H9 (cell line): ENCODE data around the gene LYSET. TPM values are rescaled to one million over a fixed set of nuclear protein-coding genes. Genes with fewer than 3 reads are reported as not detected.

ENCODE experiments used
- DNase-seq: peaks from one replicate; pipeline ENCODE4 v3.0.0-alpha.2; 2017
- H2AFZ ChIP-seq: one replicate; pipeline ENCODE4 v1.6.1; 2013; ENCODE audit warnings: mild to moderate bottlenecking, low read length, control low read depth, moderate library complexity
- H2AK5ac ChIP-seq: 2 replicates; pipeline ENCODE4 v1.6.1; 2013; ENCODE audit warnings: low read length, control low read depth, mixed read lengths; ENCODE audit not compliant: insufficient read length
- H2BK120ac ChIP-seq: one replicate; pipeline ENCODE4 v1.6.1; 2013; ENCODE audit warnings: low read depth, mild to moderate bottlenecking, low read length, control low read depth, inconsistent platforms; ENCODE audit not compliant: poor library complexity, severe bottlenecking
- H2BK12ac ChIP-seq: 2 replicates; pipeline ENCODE4 v1.6.1; 2013; ENCODE audit warnings: low read length, control low read depth, mixed read lengths, low read depth; ENCODE audit not compliant: insufficient read length
- H2BK15ac ChIP-seq: 2 replicates; pipeline ENCODE4 v1.6.1; 2013; ENCODE audit warnings: low read depth, low read length, control low read depth
- H2BK20ac ChIP-seq: one replicate; pipeline ENCODE4 v1.6.1; 2013; ENCODE audit warnings: low read depth, mild to moderate bottlenecking, low read length, control low read depth, inconsistent platforms; ENCODE audit not compliant: poor library complexity, severe bottlenecking
- H2BK5ac ChIP-seq: 2 replicates; pipeline ENCODE4 v1.6.1; 2013; ENCODE audit warnings: low read length, control low read depth, mixed read lengths; ENCODE audit not compliant: insufficient read length
- H3K14ac ChIP-seq: 2 replicates; pipeline ENCODE4 v1.6.1; 2013; ENCODE audit warnings: low read length, control low read depth; ENCODE audit not compliant: insufficient read depth
- H3K18ac ChIP-seq: 2 replicates; pipeline ENCODE4 v1.6.1; 2013; ENCODE audit warnings: low read depth, mild to moderate bottlenecking, mixed read lengths, low read length, control low read depth; ENCODE audit not compliant: insufficient read length
- H3K23ac ChIP-seq: 2 replicates; pipeline ENCODE4 v1.6.1; 2013; ENCODE audit warnings: low read length, control low read depth, mixed read lengths, low read depth; ENCODE audit not compliant: insufficient read length
- H3K23me2 ChIP-seq: 2 replicates; pipeline ENCODE4 v1.6.1; 2013; ENCODE audit warnings: low read depth, mild to moderate bottlenecking, mixed read lengths, low read length, control low read depth; ENCODE audit not compliant: insufficient read length, poor library complexity, severe bottlenecking
- H3K27ac ChIP-seq: 2 replicates; pipeline ENCODE4 v1.5.1; 2013; ENCODE audit warnings: low read length, control low read depth, mixed read lengths, low read depth; ENCODE audit not compliant: insufficient read length
- H3K27me3 ChIP-seq: 2 replicates; pipeline ENCODE4 v1.6.1; 2013; ENCODE audit warnings: low read length, control low read depth, inconsistent platforms; ENCODE audit not compliant: insufficient read depth
- H3K4ac ChIP-seq: 2 replicates; pipeline ENCODE4 v1.6.1; 2013; ENCODE audit warnings: low read depth, mild to moderate bottlenecking, control low read depth, inconsistent platforms, low read length, moderate library complexity
- H3K4me1 ChIP-seq: 2 replicates; pipeline ENCODE4 v1.6.1; 2013; ENCODE audit warnings: low read length, control low read depth, inconsistent platforms; ENCODE audit not compliant: insufficient read depth
- H3K4me2 ChIP-seq: 2 replicates; pipeline ENCODE4 v1.6.1; 2013; ENCODE audit warnings: low read length, control low read depth, mixed read lengths; ENCODE audit not compliant: insufficient read length, insufficient read depth
- H3K56ac ChIP-seq: 2 replicates; pipeline ENCODE4 v1.6.1; 2013; ENCODE audit warnings: low read depth, mild to moderate bottlenecking, mixed read lengths, low read length, control low read depth; ENCODE audit not compliant: insufficient read length
- H3K79me1 ChIP-seq: 2 replicates; pipeline ENCODE4 v1.6.1; 2013; ENCODE audit warnings: low read depth, mild to moderate bottlenecking, moderate library complexity, low read length, control low read depth, inconsistent platforms; ENCODE audit not compliant: insufficient read depth, poor library complexity, severe bottlenecking
- H3K79me2 ChIP-seq: 2 replicates; pipeline ENCODE4 v1.6.1; 2013; ENCODE audit warnings: low read length, control low read depth, inconsistent platforms; ENCODE audit not compliant: insufficient read depth
- H3K9ac ChIP-seq: 2 replicates; pipeline ENCODE4 v1.6.1; 2013; ENCODE audit warnings: low read length, control low read depth, mixed read lengths; ENCODE audit not compliant: insufficient read length; ENCODE audit errors: extremely low read depth
- H3K9me3 ChIP-seq: one replicate; pipeline ENCODE4 v1.6.1; 2013; ENCODE audit warnings: low read depth, low read length, inconsistent platforms; ENCODE audit not compliant: control insufficient read depth
- H3T11ph ChIP-seq: one replicate; pipeline ENCODE4 v1.6.1; 2013; ENCODE audit warnings: mild to moderate bottlenecking, low read length, control low read depth, inconsistent platforms
- H4K20me1 ChIP-seq: one replicate; pipeline ENCODE4 v1.6.1; 2013; ENCODE audit not compliant: control insufficient read depth, insufficient read length, insufficient read depth
- H4K5ac ChIP-seq: 2 replicates; pipeline ENCODE4 v1.6.1; 2013; ENCODE audit warnings: low read depth, mild to moderate bottlenecking, mixed read lengths, low read length, control low read depth; ENCODE audit not compliant: insufficient read length
- H4K8ac ChIP-seq: replicated peaks from 2 replicates; pipeline ENCODE4 v1.6.1; 2013; ENCODE audit warnings: low read length, control low read depth, mixed read lengths, low read depth; ENCODE audit not compliant: insufficient read length
- H4K91ac ChIP-seq: 2 replicates; pipeline ENCODE4 v1.6.1; 2013; ENCODE audit warnings: low read depth, mild to moderate bottlenecking, moderate library complexity, mixed read lengths, low read length, control low read depth; ENCODE audit not compliant: insufficient read length
- H3K27ac Mint-ChIP-seq, 3 experiments: 2 replicates in 2 of 3; 3 replicates in 1 of 3; pipeline ENCODE4 v1.8.0; 2020 to 2021; ENCODE audit warnings: mixed read lengths in 3 of 3, mild to moderate bottlenecking in 1 of 3, moderate library complexity in 1 of 3
- H3K27me3 Mint-ChIP-seq: 2 replicates; pipeline ENCODE4 v1.8.0; 2021; ENCODE audit warnings: low read depth, mild to moderate bottlenecking, moderate library complexity, mixed read lengths
- H3K36me3 Mint-ChIP-seq, 3 experiments: 2 replicates in 2 of 3; 3 replicates in 1 of 3; pipeline ENCODE4 v1.8.0; 2020 to 2021; ENCODE audit warnings: low read depth in 3 of 3, mixed read lengths in 3 of 3; ENCODE audit not compliant: insufficient read depth in 1 of 3
- H3K4me1 Mint-ChIP-seq, 2 experiments: 2 replicates each; pipeline ENCODE4 v1.8.0; 2020; ENCODE audit warnings: mixed read lengths in 2 of 2
- H3K4me3 Mint-ChIP-seq, 2 experiments: 2 replicates in 1 of 2; 3 replicates in 1 of 2; pipeline ENCODE4 v1.8.0; 2020 to 2021; ENCODE audit warnings: mild to moderate bottlenecking in 2 of 2, mixed read lengths in 2 of 2, moderate library complexity in 1 of 2
- H3K9me3 Mint-ChIP-seq, 2 experiments: 2 replicates in 1 of 2; 3 replicates in 1 of 2; pipeline ENCODE4 v1.8.0; 2020; ENCODE audit warnings: mild to moderate bottlenecking in 2 of 2, mixed read lengths in 2 of 2, moderate library complexity in 1 of 2
- WGBS: extraction: QIAGEN DNeasy Blood & Tissue Kit; methylation state at CpG from one replicate; pipeline ENCODE4 v1.1.7; 2013; ENCODE audit warnings: missing lambda C conversion rate, low lambda C conversion rate, mixed read lengths; ENCODE audit not compliant: insufficient read length; ENCODE audit errors: extremely low coverage; 5-methylcytosine and 5-hydroxymethylcytosine counted together
- total RNA-seq: library from RNA; stranded (reverse); gene quantifications from 2 replicates; pipeline ENCODE4 v1.2.1, GENCODE V29; 2021
- TF ChIP-seq, protein P1 (sequence below): fragments of 200-600 bp; sonication (generic); conservative IDR thresholded peaks from 3 replicates; pipeline ENCODE4 v1.8.0; 2021; ENCODE audit warnings: antibody characterized with exemption, mild to moderate bottlenecking

Gene LYSET
- total RNA-seq, 1 experiment from 2014 or later = 26.1 TPM

DNA sequence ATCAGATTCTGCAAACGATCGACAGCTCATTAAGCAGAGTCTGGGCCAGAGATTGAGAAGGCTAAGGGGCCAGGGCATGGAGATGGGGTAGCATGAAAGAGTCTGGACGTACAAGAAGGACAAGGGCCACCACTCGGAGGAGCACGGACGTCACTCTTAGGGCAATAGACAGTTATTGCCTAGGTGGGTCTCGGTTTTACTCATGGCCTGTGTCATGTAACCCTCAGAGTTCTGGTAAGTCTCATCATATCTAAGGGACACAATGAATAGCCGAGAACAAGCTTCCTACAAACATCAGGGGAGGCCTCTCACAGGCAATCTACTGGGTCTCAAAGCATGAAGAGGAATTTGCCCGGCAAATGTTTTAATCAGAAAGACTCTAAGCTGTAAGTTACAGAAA is 39.0 kb upstream of the LYSET start:
- no peak overlapping the region for H3K27ac Mint-ChIP-seq

More for the DNA sequence above, 39.0 kb upstream of the LYSET start:
- no peaks in the 10 kb centered on the region for H3K27me3 Mint-ChIP-seq
- Histone ChIP-seq H4K5ac (no peak overlapping the region), H3K18ac (no peak overlapping the region), H3K79me1 (no peaks in the 10 kb centered on the region), H3K27me3 (no peaks in the 10 kb centered on the region), H3K56ac (no peak overlapping the region), H2BK15ac (no peak overlapping the region), H3K4ac (no peak overlapping the region), H2BK5ac (no peak overlapping the region), H4K20me1 (no peaks in the 10 kb centered on the region), H3T11ph (no peak overlapping the region), H4K91ac (no peak overlapping the region), H3K9ac (no peak overlapping the region), H3K79me2 (no peaks in the 10 kb centered on the region), H2AFZ (no peak overlapping the region), H3K23me2 (no peaks in the 10 kb centered on the region), H2BK120ac (no peak overlapping the region), H3K27ac (no peak overlapping the region), H4K8ac (no peak overlapping the region), H2AK5ac (no peak overlapping the region), H3K23ac (no peak overlapping the region), H3K4me1 (no peaks in the 10 kb centered on the region; the same call in 1 of the 2 replicates), H3K9me3 (no peaks in the 10 kb centered on the region), H3K4me2 (no peak overlapping the region), H3K14ac (no peak overlapping the region), H2BK20ac (no peak overlapping the region), H2BK12ac (no peak overlapping the region)
- H3K36me3 Mint-ChIP-seq = no peaks in the 10 kb centered on the region
- no peak overlapping the region for H3K4me3 Mint-ChIP-seq
- peaks cover 2 to 11% of the 10 kb centered on the region in 2 experiments; a peak in 3 of 4 replicates for H3K4me1 Mint-ChIP-seq
- H3K9me3 Mint-ChIP-seq = no peaks in the 10 kb centered on the region
- DNase-seq = no peak
- TF ChIP-seq, protein P1, sequence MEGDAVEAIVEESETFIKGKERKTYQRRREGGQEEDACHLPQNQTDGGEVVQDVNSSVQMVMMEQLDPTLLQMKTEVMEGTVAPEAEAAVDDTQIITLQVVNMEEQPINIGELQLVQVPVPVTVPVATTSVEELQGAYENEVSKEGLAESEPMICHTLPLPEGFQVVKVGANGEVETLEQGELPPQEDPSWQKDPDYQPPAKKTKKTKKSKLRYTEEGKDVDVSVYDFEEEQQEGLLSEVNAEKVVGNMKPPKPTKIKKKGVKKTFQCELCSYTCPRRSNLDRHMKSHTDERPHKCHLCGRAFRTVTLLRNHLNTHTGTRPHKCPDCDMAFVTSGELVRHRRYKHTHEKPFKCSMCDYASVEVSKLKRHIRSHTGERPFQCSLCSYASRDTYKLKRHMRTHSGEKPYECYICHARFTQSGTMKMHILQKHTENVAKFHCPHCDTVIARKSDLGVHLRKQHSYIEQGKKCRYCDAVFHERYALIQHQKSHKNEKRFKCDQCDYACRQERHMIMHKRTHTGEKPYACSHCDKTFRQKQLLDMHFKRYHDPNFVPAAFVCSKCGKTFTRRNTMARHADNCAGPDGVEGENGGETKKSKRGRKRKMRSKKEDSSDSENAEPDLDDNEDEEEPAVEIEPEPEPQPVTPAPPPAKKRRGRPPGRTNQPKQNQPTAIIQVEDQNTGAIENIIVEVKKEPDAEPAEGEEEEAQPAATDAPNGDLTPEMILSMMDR = no peak
- no CpG with 5 or more reads among the region's 9 CpGs for WGBS
